Activated CD4-positive, alpha-beta T cell treated with anti-CD3 and anti-CD28 coated beads, Interleukin-2, Interleukin-6, amounts not matched to agents 100 ng/mL and 50 ng/mL, durations not matched to agents 16 hours and 8 hours (primary cell): ENCODE results near the gene CYBA.
"Not testable (repeated sequence)": the region's sequence is repeated elsewhere in the genome, so short reads cannot be mapped to it uniquely, and the experiment has no call there.

Experiments
- DNase-seq: peaks from one replicate; pipeline ENCODE4 v3.0.0-alpha.2; 2020

Gene CYBA

GRCh38 chr16:88609426-88609825 is 41.4 kb downstream of the CYBA start:
- DNase-seq, result not testable (repeated sequence)

- no peak for DNase-seq
These were observed 42.8 kb downstream of the CYBA start for GRCh38 chr16:88608076-88608475.

GRCh38 chr16:88606148-88606757 is 44.6 kb downstream of the CYBA start:
- DNase-seq, result no peak

GRCh38 chr16:88605186-88606147 is 45.4 kb downstream of the CYBA start:
- no peak for DNase-seq

GRCh38 chr16:88602091-88602490 is 48.8 kb downstream of the CYBA start:
- no peak for DNase-seq

- DNase-seq, result no peak
These were observed 49.4 kb downstream of the CYBA start for GRCh38 chr16:88601313-88602036.

GRCh38 chr16:88600539-88600896 is 50.3 kb downstream of the CYBA start:
- DNase-seq, result no peak

- no peak for DNase-seq
These were observed 50.9 kb downstream of the CYBA start for GRCh38 chr16:88599825-88600538.

GRCh38 chr16:88599092-88599733 is 51.6 kb downstream of the CYBA start:
- no peak for DNase-seq

GRCh38 chr16:88597856-88598491 is 52.9 kb downstream of the CYBA start:
- DNase-seq, result no peak

GRCh38 chr16:88596483-88596882 is 54.4 kb downstream of the CYBA start:
- peak; percentile 32 for DNase-seq

GRCh38 chr16:88595921-88596320 is 54.9 kb downstream of the CYBA start:
- DNase-seq, result no peak

GRCh38 chr16:88595101-88595500 is 55.8 kb downstream of the CYBA start:
- no peak for DNase-seq

- no peak for DNase-seq
These were observed 56.9 kb downstream of the CYBA start for GRCh38 chr16:88593910-88594309.

- no peak for DNase-seq
These were observed 57.4 kb downstream of the CYBA start for GRCh38 chr16:88593489-88593888.
